Activated CD4-positive, alpha-beta memory T cell treated with anti-CD3 and anti-CD28 coated beads, Interleukin-2, amount 10 ng/mL, durations not matched to agents 7 days and 5 days (primary cell): ENCODE results near the gene CCL8. TPM values are rescaled to one million over a fixed set of nuclear protein-coding genes. Genes with fewer than 3 reads are reported as not detected.
A peak's percentile ranks its signal among the peaks of the same experiment; 100 is the strongest.

Experiments used
- CTCF ChIA-PET: fragments of 350-600 bp; sonication (Branson Sonifier 250); formaldehyde crosslinking; loops from one replicate; lab custom pipeline; 2021; ENCODE audit warnings: antibody characterized with exemption, inconsistent platforms; lab: Charles Lee
- POLR2A ChIA-PET: fragments of 350-600 bp; sonication (Branson Sonifier 250); formaldehyde crosslinking; loops from one replicate; lab custom pipeline; 2021; ENCODE audit warnings: antibody characterized with exemption; lab: Charles Lee
- DNase-seq: peaks from one replicate; pipeline ENCODE4 v3.0.0-alpha.2; 2020
- H3K27ac Mint-ChIP-seq: one replicate; pipeline ENCODE4 v1.8.0; 2021; ENCODE audit warnings: mild to moderate bottlenecking, mixed read lengths
- H3K27me3 Mint-ChIP-seq: one replicate; pipeline ENCODE4 v1.8.0; 2021; ENCODE audit warnings: mixed read lengths
- H3K36me3 Mint-ChIP-seq: one replicate; pipeline ENCODE4 v1.8.0; 2021; ENCODE audit warnings: low read depth, mixed read lengths
- H3K4me1 Mint-ChIP-seq: one replicate; pipeline ENCODE4 v1.8.0; 2021; ENCODE audit warnings: mixed read lengths
- H3K4me3 Mint-ChIP-seq: one replicate; pipeline ENCODE4 v1.8.0; 2021; ENCODE audit warnings: mild to moderate bottlenecking, mixed read lengths
- H3K9me3 Mint-ChIP-seq: one replicate; pipeline ENCODE4 v1.8.0; 2021; ENCODE audit warnings: mixed read lengths
- total RNA-seq, 2 experiments: library from RNA; stranded (reverse); gene quantifications; one replicate each; pipeline ENCODE4 v1.2.3, GENCODE V29; 2021

The CCL8 gene
- total RNA-seq, 2 experiments from 2014 or later: not detected

GRCh38 chr17:34361478-34362061, 42.3 kb downstream of the CCL8 start:
- Mint-ChIP-seq H3K4me3 (no peak overlapping the region), H3K27me3 (peaks cover 52% of the 10 kb centered on the region), H3K9me3 (no peaks in the 10 kb centered on the region), H3K4me1 (peaks cover 33% of the 10 kb centered on the region), H3K27ac (no peak overlapping the region), H3K36me3 (no peaks in the 10 kb centered on the region)
- POLR2A ChIA-PET: interaction anchor here (0.9 to 3.7 kb wide), 2 partner anchors 17 to 160 kb away, joined by 3 to 15 read pairs; no protein-coding TSS in a partner anchor
- DNase-seq: peak; percentile 80
- CTCF ChIA-PET: interaction anchor here (0.7 to 5.7 kb wide), 45 partner anchors 9 to 757 kb away, joined by 3 to 199 read pairs (median 4); partner anchors contain the start of gene CCL8

GRCh38 chr17:34363183-34363661, 44.0 kb downstream of the CCL8 start, which contains the start of gene CCL1:
Gene CCL1 (minus strand): TSS chr17:34363233. CDS start chr17:34363161, 72 bp downstream.
- no peak for DNase-seq
- Mint-ChIP-seq H3K4me3 (no peak within 1 kb of the TSS), H3K4me1 (peaks cover 41% of the 10 kb centered on the region), H3K36me3 (no peaks in the 10 kb centered on the region), H3K9me3 (no peaks in the 10 kb centered on the region), H3K27ac (no peak within 1 kb of the TSS), H3K27me3 (peaks cover 48% of the 10 kb centered on the region)
- ChIA-PET CTCF (interaction anchor here (2.2 to 5.7 kb wide), 9 partner anchors 9 to 192 kb away, joined by 6 to 199 read pairs (median 27); no protein-coding TSS in a partner anchor), POLR2A (no interaction called here)

GRCh38 chr17:34364751-34365150, 45.5 kb downstream of the CCL8 start:
- H3K27me3 Mint-ChIP-seq: peaks cover 37% of the 10 kb centered on the region
- CTCF ChIA-PET: interaction anchor here (1.2 to 5.7 kb wide), 4 partner anchors 10 to 193 kb away, joined by 3 to 64 read pairs (median 6); no protein-coding TSS in a partner anchor
- H3K4me1 Mint-ChIP-seq: peaks cover 41% of the 10 kb centered on the region
- POLR2A ChIA-PET: interaction anchor here (1.0 kb wide), 1 partner anchor 15 kb away, joined by 3 read pairs; no protein-coding TSS in a partner anchor
- no peak for DNase-seq
- no peaks in the 10 kb centered on the region for H3K9me3 Mint-ChIP-seq
- no peak overlapping the region for H3K27ac Mint-ChIP-seq
- H3K36me3 Mint-ChIP-seq: no peaks in the 10 kb centered on the region
- no peak overlapping the region for H3K4me3 Mint-ChIP-seq

- ChIA-PET CTCF (interaction anchor here (1.5 to 5.7 kb wide), 3 partner anchors 11 to 194 kb away, joined by 6 to 64 read pairs (median 7); no protein-coding TSS in a partner anchor), POLR2A (interaction anchor here (1.0 kb wide), 1 partner anchor 14 kb away, joined by 3 read pairs; no protein-coding TSS in a partner anchor)
- Mint-ChIP-seq H3K27ac (no peak overlapping the region), H3K27me3 (peaks cover 35% of the 10 kb centered on the region), H3K4me3 (no peak overlapping the region), H3K9me3 (no peaks in the 10 kb centered on the region), H3K36me3 (no peaks in the 10 kb centered on the region), H3K4me1 (peaks cover 46% of the 10 kb centered on the region)
- DNase-seq: no peak
These were observed 46.1 kb downstream of the CCL8 start for GRCh38 chr17:34365340-34365739.

- H3K27ac Mint-ChIP-seq: no peak overlapping the region
- no peaks in the 10 kb centered on the region for H3K36me3 Mint-ChIP-seq
- DNase-seq: no peak
- no peaks in the 10 kb centered on the region for H3K9me3 Mint-ChIP-seq
- CTCF ChIA-PET: no interaction called here
- POLR2A ChIA-PET: no interaction called here
- peaks cover 51% of the 10 kb centered on the region for H3K4me1 Mint-ChIP-seq
- H3K4me3 Mint-ChIP-seq: no peak overlapping the region
- peaks cover 34% of the 10 kb centered on the region for H3K27me3 Mint-ChIP-seq
These were observed 46.8 kb downstream of the CCL8 start for GRCh38 chr17:34366010-34366409.

- Mint-ChIP-seq H3K27ac (no peak overlapping the region), H3K36me3 (no peaks in the 10 kb centered on the region), H3K27me3 (peaks cover 32% of the 10 kb centered on the region), H3K4me1 (peaks cover 55% of the 10 kb centered on the region), H3K9me3 (no peaks in the 10 kb centered on the region), H3K4me3 (no peak overlapping the region)
- POLR2A ChIA-PET: no interaction called here
- DNase-seq: no peak
- CTCF ChIA-PET: no interaction called here
These were observed 47.4 kb downstream of the CCL8 start for GRCh38 chr17:34366529-34367107.

- Mint-ChIP-seq H3K4me3 (no peak overlapping the region), H3K27me3 (peaks cover 26% of the 10 kb centered on the region), H3K36me3 (no peaks in the 10 kb centered on the region), H3K9me3 (no peaks in the 10 kb centered on the region), H3K4me1 (peaks cover 56% of the 10 kb centered on the region), H3K27ac (no peak overlapping the region)
- CTCF ChIA-PET: no interaction called here
- no peak for DNase-seq
- POLR2A ChIA-PET: interaction anchor here (1.1 kb wide), 1 partner anchor 10 kb away, joined by 4 read pairs; no protein-coding TSS in a partner anchor
These were observed 48.4 kb downstream of the CCL8 start for GRCh38 chr17:34367486-34368195.

GRCh38 chr17:34368196-34368945, 49.1 kb downstream of the CCL8 start:
- no peak for DNase-seq
- CTCF ChIA-PET: interaction anchor here (1.2 kb wide), 1 partner anchor 168 kb away, joined by 6 read pairs; no protein-coding TSS in a partner anchor
- peaks cover 20% of the 10 kb centered on the region for H3K27me3 Mint-ChIP-seq

GRCh38 chr17:34368946-34369500, 49.8 kb downstream of the CCL8 start:
- Mint-ChIP-seq H3K9me3 (no peaks in the 10 kb centered on the region), H3K4me1 (peaks cover 49% of the 10 kb centered on the region), H3K4me3 (no peak overlapping the region), H3K36me3 (no peaks in the 10 kb centered on the region), H3K27me3 (peaks cover 24% of the 10 kb centered on the region), H3K27ac (no peak overlapping the region)
- POLR2A ChIA-PET: interaction anchor here (1.1 kb wide), 2 partner anchors 8 to 20 kb away, joined by 3 to 4 read pairs; no protein-coding TSS in a partner anchor
- no peak for DNase-seq
- CTCF ChIA-PET: interaction anchor here (1.2 kb wide), 1 partner anchor 168 kb away, joined by 6 read pairs; no protein-coding TSS in a partner anchor

More at GRCh38 chr17:34368196-34368945, 49.1 kb downstream of the CCL8 start:
- H3K27ac Mint-ChIP-seq: no peak overlapping the region
- H3K4me3 Mint-ChIP-seq: no peak overlapping the region
- no peaks in the 10 kb centered on the region for H3K36me3 Mint-ChIP-seq
- H3K9me3 Mint-ChIP-seq: no peaks in the 10 kb centered on the region
- POLR2A ChIA-PET: interaction anchor here (1.1 kb wide), 2 partner anchors 9 to 21 kb away, joined by 3 to 4 read pairs; no protein-coding TSS in a partner anchor
- peaks cover 52% of the 10 kb centered on the region for H3K4me1 Mint-ChIP-seq

- no peak overlapping the region for H3K27ac Mint-ChIP-seq
- ChIA-PET POLR2A (no interaction called here), CTCF (interaction anchor here (1.2 kb wide), 1 partner anchor 169 kb away, joined by 6 read pairs; no protein-coding TSS in a partner anchor)
- peaks cover 46% of the 10 kb centered on the region for H3K4me1 Mint-ChIP-seq
- peaks cover 23% of the 10 kb centered on the region for H3K27me3 Mint-ChIP-seq
- no peaks in the 10 kb centered on the region for H3K36me3 Mint-ChIP-seq
- H3K9me3 Mint-ChIP-seq: no peaks in the 10 kb centered on the region
- no peak overlapping the region for H3K4me3 Mint-ChIP-seq
- no peak for DNase-seq
These were observed 50.3 kb downstream of the CCL8 start for GRCh38 chr17:34369571-34369970.

- DNase-seq: no peak
- Mint-ChIP-seq H3K4me1 (peaks cover 38% of the 10 kb centered on the region), H3K27me3 (peaks cover 20% of the 10 kb centered on the region), H3K9me3 (no peaks in the 10 kb centered on the region), H3K36me3 (no peaks in the 10 kb centered on the region), H3K4me3 (no peak overlapping the region), H3K27ac (no peak overlapping the region)
- CTCF ChIA-PET: interaction anchor here (2.7 kb wide), 1 partner anchor 8 kb away, joined by 16 read pairs; the partner anchor contains the start of gene CCL1
- POLR2A ChIA-PET: no interaction called here
These were observed 51.3 kb downstream of the CCL8 start for GRCh38 chr17:34370376-34370996.
